K562 (cell line): ENCODE measurements around the gene PCDHGB2. TPM values are rescaled to one million over a fixed set of nuclear protein-coding genes. Genes with fewer than 3 reads are reported as not detected.

Source experiments
- CBX8 ChIP-seq: fragments of 200-600 bp; sonication (generic); IDR thresholded peaks from 2 replicates; pipeline ENCODE4 v1.6.1; 2012; ENCODE audit warnings: borderline replicate concordance, mixed run types, low read depth, mild to moderate bottlenecking, moderate library complexity, mixed read lengths, low read length, control low read depth, inconsistent platforms; ENCODE audit not compliant: poor library complexity, severe bottlenecking; ENCODE audit errors: extremely low read depth
- CXXC5 ChIP-seq: fragments of 250-450 bp; sonication (Bioruptor Pico); IDR thresholded peaks from 2 replicates; pipeline ENCODE4 v1.8.0; 2022; ENCODE audit warnings: inconsistent platforms, mild to moderate bottlenecking, moderate library complexity
- FIP1L1 ChIP-seq: fragments of 200-400 bp; formaldehyde crosslinking; IDR thresholded peaks from 2 replicates; pipeline ENCODE4 v1.6.1; 2018; ENCODE audit warnings: mild to moderate bottlenecking, low read depth, low read length; ENCODE audit not compliant: poor library complexity, severe bottlenecking
- FOXA3 ChIP-seq, 2 experiments: fragments of 450-650 bp in 1 of 2; sonication (generic) in 1 of 2; formaldehyde crosslinking; IDR thresholded peaks in 1 of 2; conservative IDR thresholded peaks in 1 of 2; 2 replicates each; pipeline versions ENCODE4 v1.4.0 to v1.8.0; 2020 to 2022; ENCODE audit warnings: mild to moderate bottlenecking in 2 of 2, missing genetic modification reagents in 1 of 2
- FOXP1 ChIP-seq: sonication (generic); formaldehyde crosslinking; IDR thresholded peaks from 2 replicates; pipeline ENCODE4 v1.8.0; 2022; ENCODE audit warnings: mild to moderate bottlenecking, missing genetic modification reagents
- IFI16 ChIP-seq: fragments of 250-450 bp; sonication (Bioruptor Pico); IDR thresholded peaks from 2 replicates; pipeline ENCODE4 v2.1.2; 2022; ENCODE audit warnings: mild to moderate bottlenecking, inconsistent platforms
- LEF1 ChIP-seq: fragments of 450-650 bp; IDR thresholded peaks from 2 replicates; pipeline ENCODE4 v1.6.1; 2016; ENCODE audit warnings: mild to moderate bottlenecking
- MLLT1 ChIP-seq, 2 experiments: fragments of 450-650 bp; IDR thresholded peaks; 2 replicates each; pipeline ENCODE4 v1.6.1; 2016
- MTA1 ChIP-seq: fragments of 450-650 bp; IDR thresholded peaks from 2 replicates; pipeline ENCODE4 v1.6.1; 2017; ENCODE audit warnings: borderline replicate concordance
- PHF8 ChIP-seq: fragments of 200-600 bp; sonication (generic); IDR thresholded peaks from 2 replicates; pipeline ENCODE4 v1.6.1; 2012; ENCODE audit warnings: mixed run types, mild to moderate bottlenecking, inconsistent platforms, low read length, moderate library complexity, borderline replicate concordance
- PKNOX1 ChIP-seq: fragments of 450-650 bp; IDR thresholded peaks from 2 replicates; pipeline ENCODE4 v1.6.1; 2016
- RHOXF2B ChIP-seq: fragments of 250-450 bp; sonication (Bioruptor Pico); conservative IDR thresholded peaks from 2 replicates; pipeline ENCODE4 v1.5.1; 2021
- SMAD4 ChIP-seq: fragments of 250-450 bp; sonication (Bioruptor Pico); conservative IDR thresholded peaks from 2 replicates; pipeline ENCODE4 v1.8.0; 2021; ENCODE audit warnings: inconsistent platforms, mild to moderate bottlenecking, moderate library complexity
- SMARCC2 ChIP-seq: fragments of 450-650 bp; IDR thresholded peaks from 2 replicates; pipeline ENCODE4 v1.6.1; 2017; ENCODE audit warnings: antibody characterized with exemption, moderate library complexity, mild to moderate bottlenecking, low read depth
- SMARCE1 ChIP-seq: fragments of 450-650 bp; IDR thresholded peaks from 2 replicates; pipeline ENCODE4 v1.7.1; 2016; ENCODE audit warnings: mild to moderate bottlenecking
- SNRNP70 ChIP-seq: fragments of 200-400 bp; formaldehyde crosslinking; optimal IDR thresholded peaks from 2 replicates; pipeline ENCODE3; 2017; ENCODE audit warnings: low read depth, low read length
- SRSF3 ChIP-seq: fragments of 200-400 bp; formaldehyde crosslinking; IDR thresholded peaks from 2 replicates; pipeline ENCODE4 v1.6.1; 2016; ENCODE audit warnings: mild to moderate bottlenecking, low read length, moderate library complexity; ENCODE audit not compliant: insufficient read depth
- TEAD2 ChIP-seq: fragments of 450-650 bp; IDR thresholded peaks from 2 replicates; pipeline ENCODE4 v1.6.1; 2016; ENCODE audit warnings: missing genetic modification characterization, control low read depth, missing compliant biosample characterization
- WHSC1 ChIP-seq: IDR thresholded peaks from one replicate; pipeline ENCODE4 v1.6.1; 2012; ENCODE audit warnings: low read length, control low read depth, inconsistent platforms
- ZBTB26 ChIP-seq: fragments of 450-650 bp; formaldehyde crosslinking; IDR thresholded peaks from 2 replicates; pipeline ENCODE4 v1.4.0; 2022; ENCODE audit warnings: missing genetic modification characterization
- ZNF347 ChIP-seq: fragments of 450-650 bp; formaldehyde crosslinking; IDR thresholded peaks from 2 replicates; pipeline ENCODE4 v1.4.0; 2020; ENCODE audit warnings: low read depth, mild to moderate bottlenecking, moderate library complexity
- ZNF431 ChIP-seq: sonication (generic); formaldehyde crosslinking; IDR thresholded peaks from 2 replicates; pipeline ENCODE4 v1.8.0; 2022; ENCODE audit warnings: mild to moderate bottlenecking, missing genetic modification reagents
- ZNF668 ChIP-seq: fragments of 250-450 bp; sonication (Bioruptor Pico); IDR thresholded peaks from 2 replicates; pipeline ENCODE4 v1.8.0; 2022; ENCODE audit warnings: mild to moderate bottlenecking, inconsistent platforms
- ZNF717 ChIP-seq: fragments of 250-450 bp; sonication (Bioruptor Pico); IDR thresholded peaks from 2 replicates; pipeline ENCODE4 v1.5.0; 2021
- ZNF764 ChIP-seq: fragments of 250-450 bp; sonication (Bioruptor Pico); IDR thresholded peaks from 2 replicates; pipeline ENCODE4 v1.4.0; 2020; ENCODE audit warnings: low read depth, mild to moderate bottlenecking, moderate library complexity
- polyA plus RNA-seq, 8 experiments: library from polyadenylated mRNA; depleted of rRNA in 4 of 8; stranded (reverse) in 5 of 8; unstranded in 3 of 8; fragments of >200 nt; fragmentation: Nextera tagmentation in 2 of 8; fragmentation: Illumina TruSeq in 1 of 8; extraction: Ambion mirVana in 2 of 8; extraction: Trizol in 1 of 8; gene quantifications; 2 replicates each; pipeline versions ENCODE4 v1.2.1 to v1.2.3, GENCODE V29; 2011 to 2014; ENCODE audit warnings: inconsistent platforms in 1 of 8, missing spikeins in 1 of 8
- total RNA-seq, 7 experiments: library from RNA; depleted of rRNA in 6 of 7; stranded (reverse); fragments of >200 nt in 6 of 7; fragmentation: Illumina TruSeq in 2 of 7; extraction: Trizol in 2 of 7; gene quantifications; 2 replicates each; pipeline versions ENCODE4 v1.2.1 to v1.2.3, GENCODE V29; 2011 to 2021; ENCODE audit warnings: low replicate concordance in 1 of 7

Gene PCDHGB2
- total and polyA plus RNA-seq, 9 of the 15 experiments (the other 6 are each of a cell fraction or from before 2014, with no cell fraction given): 0.06 to 0.54 (median 0.29) TPM; not detected in 1

- TF ChIP-seq MLLT1 (IDR thresholded peaks at IDR 0.05) (0 out of 4 replicates have a peak, but pooled peaks of 1 of the 2 experiments have one; percentile 26), IFI16 (no peak), ZNF347 (CRISPR knock-in tag) (no peak), SMARCC2 (peak; percentile 93), SNRNP70 (no peak), PKNOX1 (peak; percentile 99), FOXA3 (CRISPR knock-in tag; conservative IDR thresholded peaks at IDR 0.05 in 1 of 2, IDR thresholded peaks at IDR 0.05 in 1 of 2) (no peak; a peak in 1 of 4 replicates), SRSF3 (no peak), ZNF431 (CRISPR knock-in tag) (no peak), WHSC1 (no peak), ZBTB26 (CRISPR knock-in tag) (no peak), ZNF668 (CRISPR knock-in tag) (no peak), SMAD4 (CRISPR knock-in tag) (peak; percentile 56; the same call in 1 of the 2 replicates), ZNF717 (0 out of 2 replicates have a peak, but pooled peaks have one; percentile 48), RHOXF2B (CRISPR knock-in tag) (no peak), CBX8 (no peak), FOXP1 (CRISPR knock-in tag) (peak; percentile 88; the same call in 1 of the 2 replicates), PHF8 (peak; percentile 99), CXXC5 (peak; percentile 91), ZNF764 (CRISPR knock-in tag) (0 out of 2 replicates have a peak, but pooled peaks have one; percentile 20), SMARCE1 (peak; percentile 92), MTA1 (no peak), FIP1L1 (peak; percentile 51), LEF1 (peak; percentile 33; the same call in 1 of the 2 replicates), TEAD2 (tag) (no peak)
These were observed 39.3 kb upstream of the PCDHGB2 start, which contains the start of gene TAF7 (continued) for GRCh38 chr5:141320225-141321169.
